GM23338 (cell line): Measurements from ENCODE around the gene ELAVL2. TPM values are rescaled to one million over a fixed set of nuclear protein-coding genes. Genes with fewer than 3 reads are reported as not detected.
A peak's percentile ranks its signal among the peaks of the same experiment; 100 is the strongest.

ENCODE experiments used
- ATAC-seq: fragments of 200-7000 bp; cut with Tn5 transposase; 3 replicates; pipeline ENCODE4 v1.9.1; 2020
- DNase-seq: peaks from one replicate; pipeline ENCODE4 v3.0.0-alpha.2; 2015; ENCODE audit warnings: low spot score
- H2AFZ ChIP-seq: fragments of 200-600 bp; sonication (generic); 2 replicates; pipeline ENCODE4 v1.8.0; 2016; ENCODE audit warnings: antibody characterized with exemption, mild to moderate bottlenecking, moderate library complexity
- H3F3A ChIP-seq: fragments of 200-600 bp; sonication (generic); replicated peaks from 2 replicates; pipeline ENCODE4 v1.8.0; 2017; ENCODE audit warnings: antibody characterized with exemption, mixed run types, low read depth
- H3K27ac ChIP-seq: fragments of 200-600 bp; sonication (generic); 2 replicates; pipeline ENCODE4 v1.6.1; 2016; ENCODE audit warnings: low read depth
- H3K27me3 ChIP-seq: fragments of 200-600 bp; sonication (generic); 2 replicates; pipeline ENCODE4 v1.8.0; 2016; ENCODE audit warnings: mild to moderate bottlenecking, mixed run types, moderate library complexity; ENCODE audit not compliant: insufficient read depth
- H3K36me3 ChIP-seq: fragments of 200-600 bp; sonication (generic); 2 replicates; pipeline ENCODE4 v1.8.0; 2016; ENCODE audit warnings: mild to moderate bottlenecking; ENCODE audit not compliant: insufficient read depth
- H3K4me1 ChIP-seq: fragments of 200-600 bp; sonication (generic); 2 replicates; pipeline ENCODE4 v1.8.0; 2016; ENCODE audit warnings: mild to moderate bottlenecking, moderate library complexity; ENCODE audit not compliant: insufficient read depth
- H3K4me2 ChIP-seq: fragments of 200-600 bp; sonication (generic); 2 replicates; pipeline ENCODE4 v1.7.1; 2017; ENCODE audit warnings: mixed run types
- H3K4me3 ChIP-seq: fragments of 200-600 bp; sonication (generic); 2 replicates; pipeline ENCODE4 v1.6.1; 2016; ENCODE audit warnings: mixed run types
- H3K79me2 ChIP-seq: fragments of 200-600 bp; sonication (generic); replicated peaks from 2 replicates; pipeline ENCODE4 v1.8.0; 2017; ENCODE audit warnings: mild to moderate bottlenecking; ENCODE audit not compliant: insufficient read depth
- H3K9me2 ChIP-seq: fragments of 200-600 bp; sonication (generic); 2 replicates; pipeline ENCODE4 v1.8.0; 2017; ENCODE audit not compliant: insufficient read depth
- H4K20me1 ChIP-seq: fragments of 200-600 bp; sonication (generic); replicated peaks from 2 replicates; pipeline ENCODE4 v1.8.0; 2017; ENCODE audit warnings: mild to moderate bottlenecking; ENCODE audit not compliant: insufficient read depth
- H3K27ac Mint-ChIP-seq: 2 replicates; pipeline ENCODE4 v1.8.0; 2020; ENCODE audit warnings: inconsistent platforms, mild to moderate bottlenecking, moderate library complexity, mixed read lengths
- H3K27me3 Mint-ChIP-seq: 3 replicates; pipeline ENCODE4 v1.8.0; 2022; ENCODE audit warnings: low read depth, mild to moderate bottlenecking, moderate library complexity, mixed read lengths, inconsistent platforms; ENCODE audit not compliant: insufficient read depth, poor library complexity
- H3K36me3 Mint-ChIP-seq: 3 replicates; pipeline ENCODE4 v1.8.0; 2021; ENCODE audit warnings: low read depth, mild to moderate bottlenecking, inconsistent platforms, moderate library complexity, mixed read lengths
- H3K4me1 Mint-ChIP-seq: 3 replicates; pipeline ENCODE4 v1.8.0; 2020; ENCODE audit warnings: mild to moderate bottlenecking, inconsistent platforms, mixed read lengths
- H3K4me3 Mint-ChIP-seq: 3 replicates; pipeline ENCODE4 v1.8.0; 2021; ENCODE audit warnings: moderate library complexity, mild to moderate bottlenecking, inconsistent platforms, mixed read lengths
- H3K9me3 Mint-ChIP-seq: 3 replicates; pipeline ENCODE4 v1.8.0; 2020; ENCODE audit warnings: moderate library complexity, mild to moderate bottlenecking, inconsistent platforms, mixed read lengths
- CTCF ChIP-seq, 2 experiments: fragments of 200-600 bp in 1 of 2; sonication (generic) in 1 of 2; conservative IDR thresholded peaks; 2 replicates each; pipeline versions ENCODE4 v1.5.1 to v1.6.1; 2016 to 2017; ENCODE audit warnings: antibody characterized with exemption in 2 of 2, low read depth in 2 of 2, mild to moderate bottlenecking in 2 of 2, moderate library complexity in 1 of 2
- JUNB ChIP-seq: IDR thresholded peaks from one replicate; pipeline ENCODE4 v1.6.1; 2016; ENCODE audit warnings: antibody characterized with exemption; ENCODE audit not compliant: unreplicated experiment
- NANOG ChIP-seq: IDR thresholded peaks from 2 replicates; pipeline ENCODE4 v1.6.1; 2016; ENCODE audit warnings: antibody characterized with exemption, borderline replicate concordance
- ZNF114 ChIP-seq: fragments of 250-450 bp; sonication (Bioruptor Pico); IDR thresholded peaks from 2 replicates; pipeline ENCODE4 v1.5.0; 2020; ENCODE audit warnings: mild to moderate bottlenecking, moderate library complexity
- ZNF462 ChIP-seq: fragments of 250-450 bp; sonication (Bioruptor Pico); IDR thresholded peaks from 2 replicates; pipeline ENCODE4 v1.5.0; 2020; ENCODE audit warnings: mild to moderate bottlenecking, moderate library complexity
- polyA plus RNA-seq: library from polyadenylated mRNA; unstranded; fragments of >200 nt; fragmentation: Nextera tagmentation; extraction: Ambion mirVana; gene quantifications from 2 replicates; pipeline ENCODE4 v1.2.1, GENCODE V29; 2016
- total RNA-seq: library from RNA; depleted of rRNA; stranded (reverse); fragments of >200 nt; shearing (Covaris generic); gene quantifications from 2 replicates; pipeline ENCODE4 v1.2.3, GENCODE V29; 2014

The ELAVL2 gene
- total and polyA plus RNA-seq, 2 experiments from 2014 or later: 18.6 to 42.4 TPM

- TF ChIP-seq ZNF462 (CRISPR knock-in tag): no peak
Observed at GRCh38 chr9:23682891-23683431, 143.1 kb downstream of the ELAVL2 start (continued).

DNA sequence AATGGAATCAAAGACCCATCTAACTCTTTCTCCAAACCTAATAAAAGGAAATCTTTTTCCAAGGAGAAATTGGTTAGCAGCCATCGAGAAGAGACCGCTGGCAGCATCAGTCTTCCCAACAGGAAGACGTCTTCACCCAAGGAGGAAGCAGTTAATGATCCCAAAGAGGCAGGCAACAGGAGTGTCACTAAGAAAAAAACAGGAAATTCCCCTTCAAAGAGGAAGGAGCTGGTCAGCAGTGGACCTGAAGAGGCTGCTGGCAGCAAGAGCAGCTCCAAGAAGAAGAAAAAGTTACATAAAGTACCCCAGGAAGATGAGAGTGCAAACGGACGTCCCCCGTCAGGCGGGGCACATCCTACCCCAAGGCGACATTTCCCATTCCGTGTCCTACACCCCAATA is 143.7 kb downstream of the ELAVL2 start:
- Histone ChIP-seq H4K20me1 (no peaks in the 10 kb centered on the region), H2AFZ (no peak overlapping the region), H3F3A (0 out of 2 replicates have a peak, but pooled peaks cover 4% of the 10 kb centered on the region), H3K79me2 (peaks cover 37% of the 10 kb centered on the region), H3K27ac (peak overlapping the region; percentile 73; the same call in 1 of the 2 replicates), H3K27me3 (no peaks in the 10 kb centered on the region), H3K4me2 (peak overlapping the region; percentile 17; the same call in 1 of the 2 replicates), H3K4me1 (peaks cover 68% of the 10 kb centered on the region), H3K4me3 (no peak overlapping the region), H3K36me3 (peaks cover 4% of the 10 kb centered on the region; the same call in 1 of the 2 replicates), H3K9me2 (no peaks in the 10 kb centered on the region)
- H3K36me3 Mint-ChIP-seq: peaks cover 35% of the 10 kb centered on the region; the same call in 2 of the 3 replicates
- DNase-seq (no peak), ATAC-seq (no peak)
- H3K4me1 Mint-ChIP-seq: peaks cover 72% of the 10 kb centered on the region
- peaks cover 14% of the 10 kb centered on the region for H3K27me3 Mint-ChIP-seq
- H3K9me3 Mint-ChIP-seq: no peaks in the 10 kb centered on the region
- H3K4me3 Mint-ChIP-seq: no peak overlapping the region
- H3K27ac Mint-ChIP-seq: peak overlapping the region; percentile 87
- TF ChIP-seq JUNB (no peak), NANOG (no peak), ZNF114 (no peak), ZNF462 (CRISPR knock-in tag) (no peak), CTCF (conservative IDR thresholded peaks at IDR 0.05; ENCODE audit: low read depth in 2 of 2) (no peak)
